AG08395 (cell line): ENCODE data around the gene CACNA1B.
"Not testable (repeated sequence)": the region's sequence is repeated elsewhere in the genome, so short reads cannot be mapped to it uniquely, and the experiment has no call there.

Experiments used
- DNase-seq: peaks from one replicate; pipeline ENCODE4 v3.0.0; 2012; ENCODE audit warnings: mixed read lengths, low spot score

Gene CACNA1B

GRCh38 chr9:137889966-137890365, 12.4 kb downstream of the CACNA1B start:
- DNase-seq = not testable (repeated sequence)

DNA sequence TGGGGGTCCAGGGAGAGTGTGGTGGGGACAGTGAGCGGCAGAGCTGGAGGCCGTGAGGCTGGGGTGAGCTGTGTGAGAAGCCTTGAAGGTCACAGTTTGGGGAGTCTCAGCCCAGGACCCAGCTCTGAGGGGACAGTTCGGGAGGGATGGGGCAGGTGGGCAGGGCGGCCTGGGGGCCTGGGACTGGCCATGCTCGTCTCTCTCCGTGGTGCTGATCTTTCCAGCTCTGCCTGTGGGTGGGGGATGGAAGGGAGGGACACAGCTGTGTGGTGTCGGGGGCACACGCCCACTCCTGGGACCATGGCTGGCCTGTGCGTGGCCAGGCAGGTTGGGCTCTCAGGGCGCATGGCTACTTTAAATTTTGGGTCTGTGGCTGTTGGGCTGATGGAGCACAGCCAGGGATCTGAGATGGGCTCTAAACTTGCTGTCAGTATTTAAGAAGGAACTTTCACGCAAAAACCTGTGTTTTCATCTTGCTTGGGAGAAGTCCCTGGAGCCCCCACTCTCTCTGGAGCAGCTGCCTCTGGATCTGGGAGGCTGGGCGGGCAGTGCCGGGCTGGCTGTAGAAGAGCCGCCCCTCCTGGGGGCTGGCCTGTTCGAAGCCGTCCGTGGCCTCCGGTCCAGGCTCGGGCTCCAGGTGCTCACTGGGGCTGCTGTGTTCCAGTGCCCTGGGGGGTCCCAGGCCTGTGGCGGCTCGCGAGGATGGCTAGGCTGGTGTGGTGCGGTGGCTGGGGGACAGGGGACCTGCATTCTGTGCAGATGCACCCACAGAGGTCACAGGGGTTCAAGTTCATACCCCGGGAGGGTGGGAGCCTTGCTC, 13.4 kb downstream of the CACNA1B start:
- not testable (repeated sequence) for DNase-seq

DNA sequence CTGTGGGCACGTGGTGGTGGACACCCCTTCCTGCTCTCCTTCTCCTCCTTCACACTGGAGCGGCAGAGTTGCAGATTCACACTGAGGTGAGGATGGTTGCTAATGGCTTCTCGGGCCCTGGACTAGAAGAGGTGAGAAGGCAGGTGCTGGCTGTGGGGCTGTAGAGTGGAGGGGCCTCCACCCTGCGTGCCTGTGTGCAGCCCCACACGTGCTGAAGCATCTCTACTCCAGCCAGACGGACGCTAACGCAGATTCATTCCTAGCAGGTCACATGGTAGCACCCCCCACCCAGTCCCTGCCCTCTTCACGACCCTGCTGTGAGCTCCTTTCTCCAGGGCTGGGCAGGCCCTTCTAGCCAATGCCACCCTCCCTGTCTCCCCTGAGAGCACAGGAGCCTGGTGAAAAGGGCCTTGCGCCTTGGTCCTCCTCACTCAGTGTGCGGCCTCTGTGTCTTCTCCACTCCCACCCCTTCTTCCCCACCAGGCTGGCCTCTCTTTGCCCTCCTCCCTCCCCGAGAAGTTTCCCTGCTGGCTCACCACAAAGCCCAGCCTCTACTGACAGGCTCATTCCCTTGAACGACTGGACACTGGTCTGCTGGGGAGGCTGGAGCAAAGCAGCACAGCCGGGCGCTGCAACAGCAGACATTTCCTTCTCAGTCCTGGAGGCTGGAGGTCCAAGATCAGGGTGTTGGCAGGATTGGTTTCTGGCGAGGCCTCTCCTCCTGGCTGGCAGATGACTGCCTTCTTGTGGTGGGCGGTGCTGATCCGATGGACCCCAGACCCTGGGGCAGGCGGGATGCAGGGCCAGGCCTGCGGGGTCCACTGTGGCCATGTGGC, 14.2 kb downstream of the CACNA1B start:
- no peak for DNase-seq

DNA sequence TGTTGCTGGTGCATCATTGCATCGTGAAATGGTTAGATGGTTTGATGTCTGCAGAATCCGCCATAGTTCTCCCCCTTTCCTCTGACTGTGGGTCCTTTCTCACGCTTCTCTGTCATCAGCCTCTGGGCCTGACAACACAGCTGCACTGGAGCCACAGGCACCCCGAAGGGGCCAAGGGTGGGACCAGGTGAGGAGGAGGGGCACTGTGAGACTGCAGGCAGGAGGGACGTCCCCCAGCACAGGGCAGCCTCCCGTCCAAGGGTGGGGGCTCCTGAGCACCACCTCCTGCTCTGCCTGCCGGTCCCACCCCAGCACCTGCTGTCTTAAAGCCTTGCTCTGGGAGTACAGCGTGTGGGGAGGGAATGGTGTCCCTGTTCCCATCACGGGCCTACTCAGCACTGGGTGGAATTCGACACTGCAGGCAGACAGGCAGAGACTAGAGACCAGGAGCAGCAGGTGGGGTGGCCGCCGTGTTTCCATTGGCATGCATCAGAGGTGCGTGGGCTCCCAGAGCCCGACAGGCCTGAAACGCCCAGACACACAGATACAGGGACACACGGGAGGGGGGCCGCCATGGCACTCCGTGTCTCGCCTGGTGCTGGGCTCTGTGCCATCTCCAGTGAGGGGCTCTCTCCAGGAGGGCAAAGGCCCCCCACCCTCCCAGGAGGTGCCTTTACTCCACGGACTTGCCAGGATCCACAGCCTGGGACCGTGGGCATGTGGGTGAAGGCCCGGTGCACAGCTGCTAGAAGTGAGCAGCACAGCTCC, 15.0 kb downstream of the CACNA1B start:
- DNase-seq = no peak

DNA sequence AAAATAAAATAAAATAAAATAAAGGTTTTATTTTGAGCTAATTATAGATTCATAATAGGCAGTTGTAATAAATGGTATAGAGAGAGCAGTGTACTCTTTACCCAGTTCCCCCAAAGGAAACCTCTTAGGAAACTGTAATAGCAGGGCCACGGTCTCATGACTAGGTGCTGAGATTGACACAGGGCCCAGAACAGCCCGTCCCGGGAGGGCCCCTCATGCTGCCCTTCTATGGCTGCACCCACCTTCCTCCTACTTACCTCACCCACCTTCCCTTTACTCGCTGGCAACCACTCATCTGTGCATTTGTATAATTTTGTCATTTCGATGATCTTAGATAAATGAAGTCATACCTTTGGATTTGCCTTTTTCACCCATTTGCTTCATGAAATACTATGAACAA, 16.1 kb downstream of the CACNA1B start:
- no peak for DNase-seq

GRCh38 chr9:137899551-137900360, 22.2 kb downstream of the CACNA1B start:
- DNase-seq = no peak

DNA sequence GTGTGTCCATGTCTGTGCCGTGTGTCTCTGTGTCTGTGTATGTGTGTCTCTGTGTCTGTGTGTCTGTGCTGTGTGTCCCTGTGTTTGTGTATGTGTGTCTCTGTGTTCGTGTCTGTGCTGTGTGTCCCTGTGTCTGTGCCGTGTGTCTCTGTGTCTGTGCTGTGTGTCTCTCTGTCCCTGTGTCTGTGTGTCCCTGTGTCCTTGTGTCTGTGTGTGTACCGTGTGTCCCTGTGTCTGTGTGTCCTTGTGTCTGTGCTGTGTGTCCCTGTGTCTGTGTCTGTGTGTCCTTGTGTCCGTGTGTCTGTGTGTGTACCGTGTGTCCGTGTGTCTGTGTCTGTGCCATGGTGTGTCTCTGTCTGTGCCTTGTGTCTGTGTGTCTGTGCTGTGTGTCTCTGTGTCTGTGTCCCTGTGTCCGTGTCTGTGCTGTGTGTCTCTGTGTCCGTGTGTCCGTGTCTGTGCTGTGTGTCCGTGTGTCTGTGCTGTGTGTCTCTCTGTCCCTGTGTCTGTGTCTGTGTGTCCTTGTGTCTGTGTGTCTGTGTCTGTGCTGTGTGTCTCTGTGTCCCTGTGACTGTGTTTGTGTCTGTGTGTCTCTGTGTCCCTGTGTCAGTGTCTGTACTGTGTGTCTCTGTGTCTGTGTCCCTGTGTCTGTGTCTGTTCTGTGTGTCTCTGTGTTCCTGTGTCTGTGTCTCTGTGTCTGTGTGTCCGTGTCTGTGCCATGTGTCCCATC, 23.2 kb downstream of the CACNA1B start:
- DNase-seq = no peak

DNA sequence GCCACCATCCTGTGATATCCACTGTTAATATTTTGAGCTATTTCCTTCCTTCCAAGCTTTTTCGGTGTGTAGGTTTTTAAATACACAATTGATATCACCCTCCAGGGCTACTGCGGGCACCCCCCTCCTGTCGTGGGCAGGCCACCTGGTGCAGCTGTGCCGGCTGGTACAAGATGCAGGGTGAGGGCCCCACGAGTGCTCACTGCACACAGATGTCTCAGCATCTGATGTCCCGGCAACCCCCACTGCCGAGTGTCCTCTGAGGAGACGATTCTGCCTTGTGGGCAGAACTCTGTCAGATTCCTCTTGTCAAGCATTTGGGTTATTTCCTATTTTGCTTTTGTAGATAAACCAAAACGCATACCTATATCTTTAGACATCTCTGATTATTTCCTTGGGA, 25.1 kb downstream of the CACNA1B start:
- DNase-seq = no peak

- no peak for DNase-seq
These were observed 28.2 kb downstream of the CACNA1B start for GRCh38 chr9:137905740-137906139.

DNA sequence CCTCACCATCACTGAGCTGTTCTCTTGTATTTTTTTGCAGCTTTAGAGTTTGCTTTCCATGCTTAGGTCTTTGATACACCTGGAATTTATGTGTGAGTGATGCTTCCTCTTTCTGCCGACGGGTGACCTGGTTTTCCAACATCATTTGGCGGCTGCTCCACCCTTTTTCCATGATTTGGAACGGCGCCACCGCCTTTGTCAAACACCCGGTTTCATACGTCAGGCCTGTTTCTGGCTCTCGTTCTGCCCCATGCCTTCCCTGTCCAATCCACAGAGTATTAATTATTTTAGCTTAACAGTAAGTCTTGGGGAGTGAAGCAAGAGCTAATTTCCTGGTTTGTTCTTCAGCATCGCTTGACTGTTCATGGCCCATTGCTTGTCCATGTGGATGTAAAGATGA, 30.2 kb downstream of the CACNA1B start:
- no peak for DNase-seq

- DNase-seq = no peak
These were observed 35.1 kb downstream of the CACNA1B start for GRCh38 chr9:137912671-137913070.

DNA sequence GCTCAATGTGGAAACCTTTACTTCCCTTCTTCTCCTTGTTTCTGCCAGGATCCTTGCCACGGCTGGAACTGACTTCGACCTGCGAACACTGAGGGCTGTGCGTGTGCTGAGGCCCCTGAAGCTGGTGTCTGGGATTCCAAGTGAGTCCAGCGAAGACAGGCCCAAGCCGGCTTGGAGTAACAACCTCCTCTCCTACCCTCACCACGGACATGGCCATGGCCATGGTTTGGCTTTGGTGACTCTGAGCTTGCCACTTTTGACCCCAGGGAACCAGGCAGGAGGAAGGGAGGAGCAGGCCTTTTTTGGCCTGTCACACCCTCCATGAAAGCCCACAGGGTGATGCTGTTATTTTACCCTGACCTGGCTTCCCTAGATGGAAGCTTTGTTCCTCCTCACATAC, 35.5 kb downstream of the CACNA1B start:
- no peak for DNase-seq

- DNase-seq = no peak
These were observed 36.5 kb downstream of the CACNA1B start for GRCh38 chr9:137913771-137914767.

GRCh38 chr9:137916540-137916939, 39.0 kb downstream of the CACNA1B start:
- no peak for DNase-seq

DNA sequence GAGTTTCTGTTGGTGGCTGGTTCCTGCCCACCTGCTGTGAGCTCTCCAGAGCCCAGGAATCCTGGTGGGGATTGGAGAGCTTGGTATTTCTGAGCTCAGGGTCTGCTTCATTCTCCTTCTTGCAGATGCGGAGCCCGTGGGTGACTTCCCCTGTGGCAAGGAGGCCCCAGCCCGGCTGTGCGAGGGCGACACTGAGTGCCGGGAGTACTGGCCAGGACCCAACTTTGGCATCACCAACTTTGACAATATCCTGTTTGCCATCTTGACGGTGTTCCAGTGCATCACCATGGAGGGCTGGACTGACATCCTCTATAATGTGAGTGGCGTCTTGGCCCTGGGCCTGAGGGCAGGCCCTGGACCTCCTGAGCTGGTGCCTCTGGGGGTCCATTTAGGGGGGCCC, 39.5 kb downstream of the CACNA1B start:
- DNase-seq = no peak

GRCh38 chr9:137917795-137918194, 40.2 kb downstream of the CACNA1B start:
- no peak for DNase-seq

- DNase-seq = no peak
These were observed 40.9 kb downstream of the CACNA1B start for GRCh38 chr9:137918331-137919094.

DNA sequence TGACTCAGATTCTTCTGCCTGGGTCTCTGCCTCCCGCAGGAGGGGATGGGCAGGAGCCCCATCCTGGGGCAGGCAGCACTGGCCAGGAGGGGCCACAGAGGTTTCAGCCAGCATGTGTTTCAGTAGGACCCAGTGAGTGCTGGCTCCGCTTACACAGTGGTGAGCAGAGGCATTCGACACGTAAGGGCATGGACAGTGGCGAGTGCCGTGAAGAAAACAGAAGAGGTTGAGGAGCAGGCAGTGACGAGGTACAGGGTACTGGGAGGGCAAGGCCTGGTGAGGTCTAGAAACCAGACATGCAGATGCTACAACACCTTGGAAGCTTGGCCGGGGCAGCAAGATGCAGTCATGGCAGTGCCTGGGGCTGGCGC, 41.5 kb downstream of the CACNA1B start:
- DNase-seq = no peak

- DNase-seq = no peak
These were observed 42.1 kb downstream of the CACNA1B start for GRCh38 chr9:137919649-137920141.
